PC-9 (cell line): ENCODE data around the gene JTB. TPM values are rescaled to one million over a fixed set of nuclear protein-coding genes. Genes with fewer than 3 reads are reported as not detected.

ENCODE experiments used
- BruUV-seq: library from RNA; stranded (reverse); fragments of 400-500 nt; replicated peaks from 2 replicates; lab custom pipeline; 2021; lab: Mats Ljungman, UMichigan
- CTCF ChIA-PET: fragments of 300-600 bp; sonication (Branson Sonifier 250); formaldehyde crosslinking; loops from one replicate; lab custom pipeline; 2022; ENCODE audit warnings: antibody characterized with exemption; lab: Charles Lee
- POLR2A ChIA-PET: fragments of 300-600 bp; sonication (Branson Sonifier 250); formaldehyde crosslinking; loops from one replicate; lab custom pipeline; 2022; ENCODE audit warnings: antibody characterized with exemption; ENCODE audit not compliant: unreplicated experiment; lab: Charles Lee
- DNase-seq, 2 experiments: peaks; one replicate each; pipeline versions ENCODE4 v3.0.0 to v3.0.0-alpha.2; 2015 to 2022; ENCODE audit warnings: mixed read lengths in 1 of 2
- H2AFZ ChIP-seq: fragments of 200-600 bp; sonication (generic); 2 replicates; pipeline ENCODE4 v1.8.1; 2017; ENCODE audit warnings: antibody characterized with exemption
- H3F3A ChIP-seq: fragments of 200-600 bp; sonication (generic); 2 replicates; pipeline ENCODE4 v1.8.1; 2017; ENCODE audit warnings: antibody characterized with exemption, mild to moderate bottlenecking, low read depth; ENCODE audit not compliant: insufficient read depth
- H3K27ac ChIP-seq: fragments of 200-600 bp; sonication (generic); 2 replicates; pipeline ENCODE4 v1.6.1; 2016; ENCODE audit warnings: mixed run types
- H3K27me3 ChIP-seq: fragments of 200-600 bp; sonication (generic); 2 replicates; pipeline ENCODE4 v1.6.1; 2016; ENCODE audit warnings: low read depth, mixed run types; ENCODE audit not compliant: insufficient read depth
- H3K36me3 ChIP-seq: fragments of 200-600 bp; sonication (generic); 2 replicates; pipeline ENCODE4 v1.6.1; 2016; ENCODE audit warnings: low read depth, mixed run types
- H3K4me1 ChIP-seq: fragments of 200-600 bp; sonication (generic); replicated peaks from 2 replicates; pipeline ENCODE4 v1.6.1; 2016; ENCODE audit warnings: mixed run types; ENCODE audit not compliant: insufficient read depth
- H3K4me2 ChIP-seq: fragments of 200-600 bp; sonication (generic); 2 replicates; pipeline ENCODE4 v1.6.1; 2017; ENCODE audit warnings: mixed run types
- H3K4me3 ChIP-seq: fragments of 200-600 bp; sonication (generic); 2 replicates; pipeline ENCODE4 v1.6.1; 2016; ENCODE audit warnings: mixed run types
- H3K79me2 ChIP-seq: fragments of 200-600 bp; sonication (generic); 2 replicates; pipeline ENCODE4 v1.6.1; 2017; ENCODE audit warnings: low read depth, mixed run types
- H3K9me2 ChIP-seq: fragments of 200-600 bp; sonication (generic); 2 replicates; pipeline ENCODE4 v1.8.1; 2017; ENCODE audit warnings: mild to moderate bottlenecking; ENCODE audit not compliant: insufficient read depth
- H3K9me3 ChIP-seq: fragments of 200-600 bp; sonication (generic); 2 replicates; pipeline ENCODE4 v1.8.1; 2016; ENCODE audit warnings: low read depth; ENCODE audit not compliant: insufficient read depth
- H4K20me1 ChIP-seq: fragments of 200-600 bp; sonication (generic); 2 replicates; pipeline ENCODE4 v1.8.1; 2017; ENCODE audit not compliant: insufficient read depth
- CTCF ChIP-seq: fragments of 200-600 bp; sonication (generic); conservative IDR thresholded peaks from 2 replicates; pipeline ENCODE4 v1.6.1; 2017; ENCODE audit warnings: mixed run types, antibody characterized with exemption, mild to moderate bottlenecking, moderate library complexity
- EZH2 ChIP-seq: fragments of 200-600 bp; sonication (generic); IDR thresholded peaks from 2 replicates; pipeline ENCODE4 v1.8.0; 2017; ENCODE audit warnings: antibody characterized with exemption, low read depth
- intact Hi-C: fragments of 100-400 bp; cut with micrococcal nuclease; formaldehyde crosslinking; loops from one replicate; pipeline ENCODE4 v1.10.0; 2022; ENCODE audit not compliant: unreplicated experiment
- total RNA-seq: library from RNA; stranded (reverse); gene quantifications from 2 replicates; pipeline ENCODE4 v1.2.3, GENCODE V29; 2021

JTB gene
- total RNA-seq, 1 experiment from 2014 or later = 106 TPM

DNA sequence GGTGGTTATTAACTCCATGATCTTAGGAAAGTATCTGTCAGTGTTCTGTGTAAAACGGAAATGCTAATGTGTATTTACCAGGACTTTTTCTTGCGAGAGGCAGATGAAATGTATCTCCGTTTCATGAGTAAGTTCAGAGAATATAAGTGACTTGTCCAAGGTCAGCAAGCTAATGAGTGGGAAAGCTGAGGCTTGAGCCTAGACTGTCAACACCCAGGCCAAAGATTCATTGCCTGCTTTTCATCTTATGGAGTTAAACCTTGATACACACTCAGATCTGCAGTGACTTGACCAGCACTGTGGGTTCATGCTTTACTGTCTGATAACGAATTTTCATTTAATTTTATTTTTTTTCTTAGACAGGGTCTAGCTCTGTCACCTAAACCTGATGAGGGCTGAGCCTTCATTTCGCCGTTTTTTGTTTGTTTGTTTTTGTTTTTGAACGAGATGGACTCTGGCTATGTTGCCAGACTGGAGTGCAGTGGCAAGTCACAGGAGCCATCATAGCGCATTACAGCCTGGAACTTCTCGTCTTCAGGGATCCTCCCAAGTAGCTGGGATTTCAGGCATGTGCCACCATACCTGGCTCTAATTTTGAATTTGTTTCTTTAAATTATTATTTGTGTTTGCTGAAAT, 918 bp upstream of the JTB start:
- Histone ChIP-seq H3K9me3 (no peaks in the 10 kb centered on the region), H4K20me1 (no peaks in the 10 kb centered on the region), H3K27ac (no peak overlapping the region; the same call in 1 of the 2 replicates), H3K4me1 (peaks cover 15% of the 10 kb centered on the region; the same call in 1 of the 2 replicates), H3K9me2 (no peaks in the 10 kb centered on the region), H3K4me3 (peak overlapping the region; percentile 91), H3K36me3 (0 out of 2 replicates have a peak, but pooled peaks cover 19% of the 10 kb centered on the region), H3K4me2 (peak overlapping the region; percentile 75), H3K27me3 (no peaks in the 10 kb centered on the region), H3K79me2 (peaks cover 24% of the 10 kb centered on the region), H2AFZ (peak overlapping the region; percentile 92), H3F3A (peaks cover 34% of the 10 kb centered on the region)
- TF ChIP-seq CTCF = no peak
- no peak for TF ChIP-seq EZH2
- CTCF ChIA-PET = no interaction called here
- BruUV-seq = no TSS peak
- DNase-seq = no peak
- intact Hi-C loops = no loop called here
- POLR2A ChIA-PET = interaction anchor here (0.6 to 1.1 kb wide), 3 partner anchors 11 to 165 kb away, joined by 4 to 13 read pairs (median 5); partner anchors contain the start of gene CREB3L4

DNA sequence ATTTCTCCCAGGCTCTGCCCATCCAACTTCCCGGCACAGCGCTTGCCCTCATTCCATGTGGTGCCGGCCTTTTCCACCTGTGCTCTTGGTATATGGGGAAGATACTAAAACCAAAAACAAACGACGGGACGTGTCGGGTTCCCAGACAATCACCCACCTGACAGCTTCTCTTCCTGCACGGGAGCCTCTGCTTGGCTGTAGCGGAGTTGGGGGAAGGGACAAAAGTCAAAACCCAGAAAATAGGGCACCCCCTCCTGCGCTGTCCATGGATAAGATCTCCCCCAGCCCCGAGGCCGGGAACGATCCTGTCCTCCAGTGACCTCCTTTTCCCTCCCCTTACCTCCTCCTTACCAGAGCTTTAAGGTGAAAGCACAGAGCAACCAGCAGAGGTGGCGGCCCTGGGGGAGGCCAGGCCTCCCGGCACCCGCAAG, 640 bp downstream of the JTB start:
- BruUV-seq = no TSS peak
- intact Hi-C loops = loop anchor here (2.0 kb wide), 1 partner anchor 156 kb away; no protein-coding TSS in a partner anchor
- Histone ChIP-seq H3K79me2 (peaks cover 24% of the 10 kb centered on the region), H3K27ac (peak overlapping the region; percentile 58), H3K9me3 (no peaks in the 10 kb centered on the region), H3K27me3 (no peaks in the 10 kb centered on the region), H2AFZ (peak overlapping the region; percentile 92), H3K9me2 (no peaks in the 10 kb centered on the region), H3K4me3 (peak overlapping the region; percentile 91), H3K36me3 (0 out of 2 replicates have a peak, but pooled peaks cover 19% of the 10 kb centered on the region), H3F3A (peaks cover 40% of the 10 kb centered on the region), H4K20me1 (no peaks in the 10 kb centered on the region), H3K4me2 (peak overlapping the region; percentile 75), H3K4me1 (peaks cover 15% of the 10 kb centered on the region; the same call in 1 of the 2 replicates)
- no peak for TF ChIP-seq CTCF
- no peak for TF ChIP-seq EZH2
- POLR2A ChIA-PET = interaction anchor here (0.5 to 0.8 kb wide), 5 partner anchors 95 to 442 kb away, joined by 3 to 5 read pairs (median 4); no protein-coding TSS in a partner anchor
- DNase-seq = no peak
- CTCF ChIA-PET = interaction anchor here (1.0 to 1.3 kb wide), 2 partner anchors 9 to 10 kb away, joined by 4 to 6 read pairs; partner anchors contain the start of gene CREB3L4

DNA sequence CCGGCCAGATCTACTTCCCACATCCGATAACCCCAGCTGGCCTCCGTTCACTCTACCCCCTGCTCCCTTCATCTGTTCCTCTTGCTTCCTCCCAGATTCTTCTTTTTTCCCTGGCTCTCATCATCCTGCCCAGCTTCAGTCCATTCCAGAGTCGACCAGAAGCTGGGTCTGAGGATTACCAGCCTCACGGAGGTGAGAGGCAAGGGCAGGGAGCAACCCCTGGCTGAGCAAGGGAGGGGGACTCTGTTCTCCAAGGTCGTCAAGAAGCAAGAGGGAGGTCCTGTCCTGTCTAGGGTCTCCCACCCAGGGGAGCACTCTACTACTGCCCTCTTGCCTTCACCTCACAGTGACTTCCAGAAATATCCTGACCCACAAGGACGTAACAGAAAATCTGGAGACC, 3.9 kb downstream of the JTB start:
- H3K4me2 ChIP-seq = no peak overlapping the region
- no peak overlapping the region for H2AFZ ChIP-seq
- H3K79me2 ChIP-seq = peaks cover 24% of the 10 kb centered on the region
- no peak for DNase-seq
- no peaks in the 10 kb centered on the region for H3K27me3 ChIP-seq
- H3K36me3 ChIP-seq = 0 out of 2 replicates have a peak, but pooled peaks cover 19% of the 10 kb centered on the region
- H3K4me3 ChIP-seq = no peak overlapping the region
- intact Hi-C loops = no loop called here
- H3K27ac ChIP-seq = no peak overlapping the region
- CTCF ChIA-PET = no interaction called here
- peaks cover 35% of the 10 kb centered on the region for H3F3A ChIP-seq
- peaks cover 21% of the 10 kb centered on the region; the same call in 1 of the 2 replicates for H3K4me1 ChIP-seq
- H3K9me3 ChIP-seq = no peaks in the 10 kb centered on the region
- POLR2A ChIA-PET = no interaction called here
- H3K9me2 ChIP-seq = no peaks in the 10 kb centered on the region
- BruUV-seq = no TSS peak
- no peaks in the 10 kb centered on the region for H4K20me1 ChIP-seq
- TF ChIP-seq CTCF (no peak), EZH2 (no peak)
